Trophoblast cell (in vitro differentiated cells and primary cell): ENCODE measurements around the gene TSHZ2.

Experiments
- DNase-seq, 2 donors: peaks; one replicate each; pipeline ENCODE4 v3.0.0-alpha.2; 2016
- H2AFZ ChIP-seq: 2 replicates; pipeline ENCODE4 v1.6.1; 2013; ENCODE audit warnings: low read length, moderate library complexity, mild to moderate bottlenecking; ENCODE audit not compliant: insufficient read depth, poor library complexity
- H2AK5ac ChIP-seq: 2 replicates; pipeline ENCODE4 v1.6.1; 2013; ENCODE audit warnings: mild to moderate bottlenecking, low read length
- H2BK120ac ChIP-seq: 2 replicates; pipeline ENCODE4 v1.6.1; 2013; ENCODE audit warnings: low read length, mild to moderate bottlenecking, moderate library complexity; ENCODE audit not compliant: insufficient read depth, poor library complexity
- H2BK12ac ChIP-seq: 2 replicates; pipeline ENCODE4 v1.6.1; 2013; ENCODE audit warnings: mild to moderate bottlenecking, low read length, moderate library complexity
- H2BK5ac ChIP-seq: 2 replicates; pipeline ENCODE4 v1.6.1; 2013; ENCODE audit warnings: low read length, low read depth, moderate library complexity, mild to moderate bottlenecking; ENCODE audit not compliant: poor library complexity
- H3K14ac ChIP-seq: 2 replicates; pipeline ENCODE4 v1.6.1; 2013; ENCODE audit warnings: mild to moderate bottlenecking, low read length
- H3K18ac ChIP-seq: 2 replicates; pipeline ENCODE4 v1.6.1; 2013; ENCODE audit warnings: mild to moderate bottlenecking, low read length
- H3K23ac ChIP-seq: 2 replicates; pipeline ENCODE4 v1.6.1; 2013; ENCODE audit warnings: low read length
- H3K27ac ChIP-seq: 2 replicates; pipeline ENCODE4 v1.5.1; 2013; ENCODE audit warnings: low read depth, mild to moderate bottlenecking, inconsistent platforms, low read length, moderate library complexity
- H3K27me3 ChIP-seq: 2 replicates; pipeline ENCODE4 v1.6.1; 2013; ENCODE audit warnings: inconsistent platforms, mild to moderate bottlenecking, low read length, moderate library complexity; ENCODE audit not compliant: insufficient read depth
- H3K36me3 ChIP-seq, 2 experiments: 1 replicate in 1 of 2; 2 replicates in 1 of 2; pipeline ENCODE4 v1.6.1; 2013; ENCODE audit warnings: low read length in 2 of 2, mild to moderate bottlenecking in 2 of 2, moderate library complexity in 1 of 2; ENCODE audit not compliant: insufficient read depth in 2 of 2, control insufficient read depth in 1 of 2
- H3K4ac ChIP-seq: 2 replicates; pipeline ENCODE4 v1.6.1; 2013; ENCODE audit warnings: low read depth, mild to moderate bottlenecking, low read length, moderate library complexity
- H3K4me1 ChIP-seq, 2 experiments: 1 replicate in 1 of 2; 2 replicates in 1 of 2; pipeline ENCODE4 v1.6.1; 2013; ENCODE audit warnings: low read length in 2 of 2, mild to moderate bottlenecking in 2 of 2, moderate library complexity in 1 of 2; ENCODE audit not compliant: insufficient read depth in 2 of 2, control insufficient read depth in 1 of 2
- H3K4me2 ChIP-seq: 2 replicates; pipeline ENCODE4 v1.6.1; 2013; ENCODE audit warnings: inconsistent platforms, mild to moderate bottlenecking, low read length, moderate library complexity
- H3K4me3 ChIP-seq: 2 replicates; pipeline ENCODE4 v1.5.1; 2013; ENCODE audit warnings: mild to moderate bottlenecking, low read depth, low read length, inconsistent platforms
- H3K79me1 ChIP-seq: one replicate; pipeline ENCODE4 v1.6.1; 2013; ENCODE audit warnings: low read length
- H3K79me2 ChIP-seq: 2 replicates; pipeline ENCODE4 v1.6.1; 2013; ENCODE audit warnings: low read length, mild to moderate bottlenecking; ENCODE audit not compliant: control insufficient read depth, insufficient read depth, poor library complexity
- H3K9ac ChIP-seq: 2 replicates; pipeline ENCODE4 v1.6.1; 2013; ENCODE audit warnings: mild to moderate bottlenecking, low read length
- H3K9me3 ChIP-seq: 2 replicates; pipeline ENCODE4 v1.6.1; 2013; ENCODE audit warnings: low read depth, mild to moderate bottlenecking, control low read depth, inconsistent platforms, low read length; ENCODE audit not compliant: insufficient read depth
- H4K12ac ChIP-seq: 2 replicates; pipeline ENCODE4 v1.6.1; 2013; ENCODE audit warnings: low read depth, mild to moderate bottlenecking, low read length, moderate library complexity
- H4K8ac ChIP-seq: 2 replicates; pipeline ENCODE4 v1.6.1; 2013; ENCODE audit warnings: low read depth, mild to moderate bottlenecking, low read length, moderate library complexity
- H4K91ac ChIP-seq: one replicate; pipeline ENCODE4 v1.6.1; 2013; ENCODE audit warnings: low read depth, mild to moderate bottlenecking, low read length, moderate library complexity
- WGBS: extraction: QIAGEN DNeasy Blood & Tissue Kit; methylation state at CpG from one replicate; pipeline ENCODE4 v1.1.7; 2013; ENCODE audit warnings: missing lambda C conversion rate; ENCODE audit not compliant: insufficient read length, insufficient coverage; ENCODE audit errors: extremely low coverage; 5-methylcytosine and 5-hydroxymethylcytosine counted together

The TSHZ2 gene

GRCh38 chr20:53282217-53282955 is 310.2 kb downstream of the TSHZ2 start:
- Histone ChIP-seq H2BK5ac (no peak overlapping the region), H4K91ac (no peak overlapping the region), H4K12ac (no peak overlapping the region), H3K4me3 (no peak overlapping the region), H3K9ac (no peak overlapping the region), H3K27me3 (no peaks in the 10 kb centered on the region), H3K4me2 (no peak overlapping the region), H2AK5ac (no peak overlapping the region), H3K79me1 (no peaks in the 10 kb centered on the region), H3K18ac (no peak overlapping the region), H2BK120ac (no peak overlapping the region), H4K8ac (no peak overlapping the region), H3K4ac (no peak overlapping the region), H3K9me3 (no peaks in the 10 kb centered on the region), H3K23ac (no peak overlapping the region), H3K14ac (no peak overlapping the region), H3K79me2 (no peaks in the 10 kb centered on the region), H2BK12ac (no peak overlapping the region), H3K27ac (no peak overlapping the region), H3K4me1 (no peaks in the 10 kb centered on the region), H3K36me3 (no peaks in the 10 kb centered on the region), H2AFZ (no peak overlapping the region)
- no CpG with 5 or more reads among the region's 11 CpGs for WGBS
- no peak for DNase-seq

GRCh38 chr20:53283011-53283410 is 310.9 kb downstream of the TSHZ2 start:
- Histone ChIP-seq H4K8ac (no peak overlapping the region), H4K91ac (no peak overlapping the region), H3K27ac (no peak overlapping the region), H3K4me3 (no peak overlapping the region), H3K18ac (no peak overlapping the region), H2BK120ac (no peak overlapping the region), H2AFZ (no peak overlapping the region), H2BK12ac (no peak overlapping the region), H3K4me1 (no peaks in the 10 kb centered on the region), H3K14ac (no peak overlapping the region), H3K36me3 (no peaks in the 10 kb centered on the region), H2AK5ac (no peak overlapping the region), H3K9ac (no peak overlapping the region), H3K27me3 (no peaks in the 10 kb centered on the region), H3K79me1 (no peaks in the 10 kb centered on the region), H3K23ac (no peak overlapping the region), H3K4me2 (no peak overlapping the region), H3K79me2 (no peaks in the 10 kb centered on the region), H3K4ac (no peak overlapping the region), H3K9me3 (no peaks in the 10 kb centered on the region), H2BK5ac (no peak overlapping the region), H4K12ac (no peak overlapping the region)
- WGBS = no CpG with 5 or more reads among the region's 2 CpGs
- DNase-seq = no peak

GRCh38 chr20:53283597-53283996 is 311.4 kb downstream of the TSHZ2 start:
- Histone ChIP-seq H3K4me1 (no peaks in the 10 kb centered on the region), H3K4me2 (no peak overlapping the region), H2AK5ac (no peak overlapping the region), H3K27me3 (no peaks in the 10 kb centered on the region), H2BK120ac (no peak overlapping the region), H4K8ac (no peak overlapping the region), H2BK12ac (no peak overlapping the region), H2AFZ (no peak overlapping the region), H3K14ac (no peak overlapping the region), H4K91ac (no peak overlapping the region), H4K12ac (no peak overlapping the region), H3K79me2 (no peaks in the 10 kb centered on the region), H3K23ac (no peak overlapping the region), H2BK5ac (no peak overlapping the region), H3K9me3 (no peaks in the 10 kb centered on the region), H3K18ac (no peak overlapping the region), H3K79me1 (no peaks in the 10 kb centered on the region), H3K36me3 (no peaks in the 10 kb centered on the region), H3K4me3 (no peak overlapping the region), H3K9ac (no peak overlapping the region), H3K4ac (no peak overlapping the region), H3K27ac (no peak overlapping the region)
- WGBS = no CpG with 5 or more reads among the region's 3 CpGs
- DNase-seq = no peak

DNA sequence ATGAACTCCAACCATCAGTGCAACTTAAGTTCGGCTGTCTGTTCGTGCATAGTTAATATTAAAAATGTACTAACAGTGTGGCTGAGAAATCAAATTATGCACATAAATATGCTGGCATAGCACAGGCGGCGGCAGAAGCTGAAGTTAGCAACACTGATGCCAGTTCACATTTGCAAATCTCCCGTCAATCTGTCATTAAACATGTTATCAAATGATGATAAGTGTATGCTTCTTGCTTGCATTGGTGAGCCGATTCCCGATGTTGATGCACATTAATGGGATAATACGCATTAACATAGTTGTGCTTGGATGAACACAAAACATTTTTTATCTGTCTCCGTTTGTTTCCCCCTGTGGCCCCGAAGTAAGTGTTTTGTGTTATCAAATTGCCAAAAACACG is 312.1 kb downstream of the TSHZ2 start:
- Histone ChIP-seq H4K8ac (no peak overlapping the region), H3K4me1 (no peaks in the 10 kb centered on the region), H3K4ac (no peak overlapping the region), H4K91ac (no peak overlapping the region), H4K12ac (no peak overlapping the region), H3K9me3 (no peaks in the 10 kb centered on the region), H3K36me3 (no peaks in the 10 kb centered on the region), H2BK120ac (no peak overlapping the region), H3K14ac (no peak overlapping the region), H3K4me3 (no peak overlapping the region), H3K9ac (no peak overlapping the region), H2BK12ac (no peak overlapping the region), H3K79me1 (no peaks in the 10 kb centered on the region), H3K4me2 (no peak overlapping the region), H3K18ac (no peak overlapping the region), H3K27ac (no peak overlapping the region), H3K79me2 (no peaks in the 10 kb centered on the region), H2AFZ (no peak overlapping the region), H3K27me3 (no peaks in the 10 kb centered on the region), H3K23ac (no peak overlapping the region), H2BK5ac (no peak overlapping the region), H2AK5ac (no peak overlapping the region)
- WGBS = no CpG with 5 or more reads among the region's 11 CpGs
- no peak for DNase-seq
